Epithelial cell of prostate (primary cell): ENCODE measurements around the gene PARD3.

Source experiments
- DNase-seq: peaks from one replicate; pipeline ENCODE4 v3.0.0-alpha.2; 2011; ENCODE audit warnings: low read depth, low spot score
- H3K27ac ChIP-seq: fragments of 450-650 bp; 2 replicates; pipeline ENCODE4 v1.5.1; 2017; ENCODE audit warnings: mild to moderate bottlenecking

The PARD3 gene

DNA sequence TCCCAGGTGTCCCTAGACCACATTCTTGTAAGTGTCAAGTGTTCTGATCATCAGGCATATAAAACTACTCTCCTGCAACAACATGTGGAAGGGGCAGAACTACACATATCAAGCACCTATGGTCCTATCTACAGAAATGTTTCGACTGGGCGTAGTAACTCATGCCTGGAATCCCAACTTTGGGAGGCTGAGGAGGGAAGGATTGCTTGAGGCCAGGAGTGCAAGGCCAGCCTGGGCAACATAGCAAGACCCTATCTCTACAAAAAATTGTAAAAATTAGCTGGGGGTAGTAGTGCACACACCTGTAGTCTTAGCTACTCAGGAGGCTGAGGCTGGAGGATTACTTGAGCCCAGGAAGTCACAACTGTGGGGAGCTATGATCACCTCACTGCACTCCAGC, 244.2 kb downstream of the PARD3 start:
- DNase-seq: no peak
- no peak overlapping the region for H3K27ac ChIP-seq

- DNase-seq: no peak
- no peak overlapping the region for H3K27ac ChIP-seq
Measured at GRCh38 chr10:34567659-34568253, 247.3 kb downstream of the PARD3 start.

DNA sequence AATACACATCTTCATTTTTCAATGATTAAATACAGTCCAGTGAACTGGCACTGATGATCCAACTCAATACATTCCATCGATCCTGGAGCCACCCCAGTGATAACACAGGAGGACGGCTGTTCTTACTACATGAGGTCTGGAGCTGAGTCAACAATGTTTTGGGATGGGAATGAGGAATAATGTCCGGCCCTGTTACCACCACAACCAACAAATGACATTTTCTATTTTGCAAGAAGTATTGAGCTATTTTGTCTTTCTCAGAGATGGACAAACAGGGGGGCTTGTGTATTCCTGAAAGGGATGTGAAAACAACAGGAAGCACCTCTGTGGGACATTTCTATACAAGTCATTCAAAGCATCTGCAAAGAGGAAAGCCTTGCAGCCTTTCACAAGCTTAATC, 249.2 kb downstream of the PARD3 start:
- H3K27ac ChIP-seq: no peak overlapping the region
- DNase-seq: no peak

GRCh38 chr10:34558093-34558583, 257.0 kb downstream of the PARD3 start:
- H3K27ac ChIP-seq: no peak overlapping the region

DNA sequence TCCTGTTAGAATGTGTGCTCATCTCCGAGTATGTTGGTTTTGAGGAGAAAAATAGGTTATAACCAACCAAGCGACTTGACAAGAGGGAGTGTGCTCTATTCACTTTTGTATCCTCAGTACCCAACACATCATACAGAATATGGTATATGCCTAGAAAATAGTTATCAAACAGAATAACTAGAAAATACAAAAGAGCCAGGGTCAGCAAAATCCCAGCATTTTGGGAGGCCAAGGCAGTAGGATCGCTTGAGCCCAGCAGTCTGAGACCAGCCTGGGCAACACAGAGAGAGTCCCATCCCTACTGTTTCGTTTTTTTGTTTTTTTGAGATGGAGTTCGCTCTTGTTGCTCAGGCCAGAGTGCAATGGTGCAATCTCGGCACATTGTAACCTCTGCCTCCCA, 257.9 kb downstream of the PARD3 start:
- H3K27ac ChIP-seq: no peak overlapping the region
- no peak for DNase-seq

More at GRCh38 chr10:34558093-34558583, 257.0 kb downstream of the PARD3 start:
- DNase-seq: no peak

DNA sequence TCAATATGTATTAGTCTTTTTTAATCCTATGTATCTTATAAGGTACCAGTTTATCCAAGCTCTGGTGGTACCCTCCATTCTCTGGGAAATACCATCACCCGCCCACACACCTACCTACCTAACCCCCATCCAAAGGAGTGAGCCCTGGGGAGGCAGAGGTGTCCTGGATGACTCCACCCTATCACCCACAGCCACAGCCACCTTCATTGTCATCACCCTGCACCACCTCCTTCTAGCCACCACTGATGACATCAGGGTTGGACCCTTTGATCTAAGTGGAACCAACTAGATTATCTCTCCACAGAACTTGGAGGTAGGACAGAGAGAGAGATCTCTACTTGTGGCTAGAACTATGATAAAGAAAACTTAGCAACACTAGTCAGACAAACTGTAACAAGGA, 259.4 kb downstream of the PARD3 start:
- H3K27ac ChIP-seq: no peak overlapping the region
- no peak for DNase-seq

DNA sequence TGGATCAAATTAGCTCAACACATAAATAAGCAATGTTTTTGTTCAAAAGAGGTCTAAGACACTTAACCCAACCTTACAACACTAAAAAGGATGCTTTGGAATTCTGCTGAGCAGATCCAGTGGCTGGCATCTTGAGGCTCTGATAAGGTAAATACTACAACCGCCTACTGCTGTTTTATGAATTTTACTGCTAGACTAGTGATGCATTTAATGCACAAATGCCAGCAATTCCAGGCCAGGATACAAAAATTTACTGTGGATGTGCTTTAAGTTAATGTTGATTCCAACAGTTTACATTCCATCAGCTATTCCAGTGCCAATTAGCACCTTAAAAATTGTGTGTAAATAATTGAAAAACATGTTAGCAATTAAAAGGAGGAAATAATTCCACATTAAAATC, 261.3 kb downstream of the PARD3 start:
- DNase-seq: no peak
- H3K27ac ChIP-seq: no peak overlapping the region

DNA sequence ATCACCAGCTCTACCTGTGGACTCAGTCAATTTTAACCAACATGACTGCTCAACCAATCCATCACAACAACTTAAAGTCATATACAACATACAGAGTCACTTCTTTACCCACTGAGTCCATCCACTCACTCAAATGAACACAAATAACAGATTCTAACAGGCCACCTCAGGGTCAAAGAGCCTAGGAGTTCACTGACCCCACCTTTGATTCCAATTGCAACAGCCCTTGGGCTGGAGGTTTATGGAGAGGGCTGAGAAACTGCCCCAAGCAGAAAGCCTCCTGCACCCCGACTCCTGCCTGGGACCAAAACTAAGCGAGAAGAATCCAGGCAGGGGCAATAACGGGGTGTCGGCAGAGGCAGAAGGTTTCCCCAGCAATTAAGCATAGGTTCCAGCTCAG, 263.8 kb downstream of the PARD3 start:
- DNase-seq: no peak
- H3K27ac ChIP-seq: no peak overlapping the region

- DNase-seq: no peak
- H3K27ac ChIP-seq: no peak overlapping the region
Measured at GRCh38 chr10:34549953-34550352, 265.1 kb downstream of the PARD3 start.

GRCh38 chr10:34549001-34549400, 266.1 kb downstream of the PARD3 start:
- no peak for DNase-seq
- no peak overlapping the region for H3K27ac ChIP-seq

DNA sequence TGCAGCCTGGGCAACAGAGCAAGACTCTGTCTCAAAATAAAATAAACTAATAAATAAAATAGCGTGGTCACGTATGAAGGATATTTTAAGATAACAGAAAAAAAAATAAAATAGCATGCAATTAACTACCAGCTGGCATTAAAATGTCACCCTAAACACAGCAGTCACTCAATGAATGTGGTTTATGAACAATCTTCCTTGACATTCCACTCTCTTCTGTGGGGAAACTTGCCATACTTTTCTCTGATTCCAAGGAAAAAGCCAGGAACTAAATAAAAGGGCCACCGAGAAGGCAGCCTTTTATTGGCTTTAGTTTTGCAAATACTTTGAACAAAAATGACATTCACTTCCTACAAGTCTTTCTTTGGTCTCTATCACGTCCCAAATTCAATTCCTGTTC, 266.6 kb downstream of the PARD3 start:
- no peak for DNase-seq
- no peak overlapping the region for H3K27ac ChIP-seq

DNA sequence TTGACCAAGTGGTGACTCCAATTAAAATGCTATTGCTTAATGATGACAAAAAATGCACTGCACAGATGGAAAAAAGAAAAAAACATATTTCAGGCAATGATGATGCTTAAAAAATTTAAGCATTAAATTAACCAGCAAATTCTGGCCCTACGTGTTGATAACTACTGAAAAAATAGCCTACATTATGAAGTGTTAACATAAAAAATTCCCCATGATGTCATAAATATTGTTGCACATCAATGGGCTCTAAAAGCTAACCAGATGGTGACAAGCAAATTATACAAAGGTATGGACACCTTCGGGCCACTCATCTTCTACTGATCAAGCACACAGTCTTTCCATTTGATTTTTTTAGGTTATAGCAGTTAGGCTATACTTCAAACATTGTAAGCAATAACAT, 267.4 kb downstream of the PARD3 start:
- H3K27ac ChIP-seq: no peak overlapping the region
- DNase-seq: no peak

- no peak for DNase-seq
- no peak overlapping the region for H3K27ac ChIP-seq
Measured at GRCh38 chr10:34547291-34547690, 267.8 kb downstream of the PARD3 start.

- DNase-seq: no peak
- H3K27ac ChIP-seq: no peak overlapping the region
Measured at GRCh38 chr10:34544400-34544799, 270.7 kb downstream of the PARD3 start.

- H3K27ac ChIP-seq: no peak overlapping the region
- DNase-seq: no peak
Measured at GRCh38 chr10:34543716-34544115, 271.4 kb downstream of the PARD3 start.

GRCh38 chr10:34540492-34540891, 274.6 kb downstream of the PARD3 start:
- DNase-seq: no peak
- H3K27ac ChIP-seq: no peak overlapping the region

GRCh38 chr10:34539533-34540315, 275.4 kb downstream of the PARD3 start:
- H3K27ac ChIP-seq: no peak overlapping the region
- DNase-seq: no peak

- DNase-seq: no peak
- no peak overlapping the region for H3K27ac ChIP-seq
Measured at GRCh38 chr10:34538281-34538829, 276.7 kb downstream of the PARD3 start.

DNA sequence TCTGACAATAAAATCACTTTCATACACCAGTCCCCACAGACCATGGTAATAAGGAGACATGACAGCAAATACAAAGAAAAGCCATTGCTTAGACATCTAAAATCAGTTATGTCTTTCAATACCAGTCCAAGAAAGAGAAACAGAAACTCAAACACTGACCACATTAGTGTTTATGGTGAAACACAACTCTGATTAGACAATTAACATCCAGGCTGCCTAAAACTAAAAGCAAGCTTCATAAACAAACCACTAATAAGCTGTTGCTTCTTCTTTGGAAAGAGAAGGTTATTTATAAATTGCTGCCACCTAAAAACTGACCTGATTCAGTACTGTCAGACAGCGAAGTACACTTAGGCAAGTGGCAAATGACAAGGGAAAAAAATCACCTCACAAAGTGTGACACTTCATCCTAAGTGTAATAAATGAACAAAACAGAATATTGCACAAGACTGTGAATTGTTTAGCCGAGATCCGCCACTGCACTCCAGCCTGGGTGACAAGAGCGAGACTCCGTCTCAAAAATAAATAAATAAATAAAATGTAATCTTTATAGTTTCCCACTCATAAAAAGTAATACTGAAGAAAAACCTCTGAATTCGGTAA, 277.4 kb downstream of the PARD3 start:
- H3K27ac ChIP-seq: no peak overlapping the region
- no peak for DNase-seq

DNA sequence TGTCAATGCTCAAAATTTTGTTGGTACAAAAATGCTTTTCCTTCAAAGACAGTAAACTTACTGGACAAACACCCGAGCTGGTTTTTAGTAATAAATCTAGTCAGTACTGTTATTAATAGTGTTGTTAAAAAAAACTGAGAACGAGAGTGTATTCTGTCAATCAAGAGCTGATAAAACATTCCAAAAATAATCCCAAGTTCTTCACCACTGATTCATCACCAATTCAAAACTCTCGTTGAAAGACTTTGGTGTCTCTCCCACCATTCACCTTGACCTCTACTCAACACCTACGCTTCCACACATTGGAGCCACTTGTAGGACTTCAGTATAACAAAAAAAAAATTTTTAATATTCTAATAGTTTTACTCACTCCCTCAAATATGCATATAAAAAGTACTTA, 279.2 kb downstream of the PARD3 start:
- no peak for DNase-seq
- H3K27ac ChIP-seq: no peak overlapping the region

GRCh38 chr10:34530778-34531177, 284.3 kb downstream of the PARD3 start:
- no peak for DNase-seq
- H3K27ac ChIP-seq: no peak overlapping the region
